Activated naive CD4-positive, alpha-beta T cell treated with Interleukin-2 at 50 U/mL for 16 hours (primary cell): ENCODE data around the gene FUT8.

Experiments used
- DNase-seq: peaks from one replicate; pipeline ENCODE4 v3.0.0-alpha.2; 2020

Gene FUT8

GRCh38 chr14:65783576-65783975, 371.0 kb downstream of the FUT8 start:
- no peak for DNase-seq

GRCh38 chr14:65784574-65784973, 372.0 kb downstream of the FUT8 start:
- DNase-seq, result no peak

- no peak for DNase-seq
These were observed 374.9 kb downstream of the FUT8 start for GRCh38 chr14:65787461-65787860.

- DNase-seq, result no peak
These were observed 376.3 kb downstream of the FUT8 start for GRCh38 chr14:65788876-65789275.

DNA sequence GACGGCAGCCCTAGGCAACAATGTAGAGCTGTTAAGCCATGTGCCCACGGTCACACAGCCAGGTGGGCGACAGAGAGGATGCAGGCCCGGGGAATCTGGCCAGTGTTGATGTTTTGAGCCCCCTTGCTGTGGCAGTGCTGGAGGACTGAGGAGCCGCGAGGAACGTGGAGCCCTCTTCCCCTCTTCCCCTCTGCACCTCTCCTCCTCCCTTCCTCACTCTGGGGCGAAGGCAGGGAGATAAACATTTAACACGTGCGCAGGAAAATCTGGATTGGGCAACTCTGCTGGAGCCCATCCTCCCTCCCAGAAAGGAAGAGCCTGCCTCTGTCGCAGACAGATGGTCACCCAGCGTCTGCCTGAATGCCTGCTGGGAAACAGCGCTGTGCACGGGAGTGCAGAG, 376.8 kb downstream of the FUT8 start:
- DNase-seq, result no peak

DNA sequence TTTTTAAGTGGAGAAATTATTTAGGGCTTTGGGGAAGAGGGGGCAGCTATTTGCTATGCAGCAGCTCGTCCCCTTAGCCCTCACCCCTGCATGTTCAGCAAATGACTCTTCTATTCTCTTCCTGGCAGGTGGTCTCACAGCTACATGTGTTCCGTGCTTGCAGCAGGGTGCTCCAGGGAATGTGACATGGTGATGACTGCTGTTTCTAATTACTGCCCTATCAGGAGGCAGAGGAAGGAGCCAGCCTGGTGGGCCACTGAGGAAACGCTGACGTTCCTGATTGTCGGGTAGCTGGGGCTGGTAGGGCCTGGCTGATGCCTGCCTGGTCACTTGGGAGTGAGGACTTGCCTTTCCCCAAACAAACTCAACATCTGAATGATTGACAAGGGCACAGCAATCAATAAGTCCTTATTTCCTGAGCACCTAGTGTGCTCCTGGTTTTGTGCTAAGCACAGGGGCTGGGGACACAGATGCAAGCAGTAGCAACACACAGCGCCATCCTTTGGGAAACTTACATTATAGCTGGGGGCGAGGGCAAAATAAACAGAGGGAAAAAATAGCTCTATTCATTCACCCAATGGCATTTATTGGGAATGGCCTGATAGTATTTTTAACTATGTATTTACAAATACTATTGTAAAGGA, 377.8 kb downstream of the FUT8 start:
- DNase-seq, result no peak

- no peak for DNase-seq
These were observed 378.9 kb downstream of the FUT8 start for GRCh38 chr14:65791191-65791981.

- no peak for DNase-seq
These were observed 379.8 kb downstream of the FUT8 start for GRCh38 chr14:65792208-65792905.
